IPS DF 19.7 (cell line): ENCODE results near the gene MFAP4.

Experiments used
- DNase-seq: peaks from one replicate; pipeline ENCODE4 v3.0.0-alpha.2; 2013; ENCODE audit warnings: low read depth, low spot score

MFAP4 gene

DNA sequence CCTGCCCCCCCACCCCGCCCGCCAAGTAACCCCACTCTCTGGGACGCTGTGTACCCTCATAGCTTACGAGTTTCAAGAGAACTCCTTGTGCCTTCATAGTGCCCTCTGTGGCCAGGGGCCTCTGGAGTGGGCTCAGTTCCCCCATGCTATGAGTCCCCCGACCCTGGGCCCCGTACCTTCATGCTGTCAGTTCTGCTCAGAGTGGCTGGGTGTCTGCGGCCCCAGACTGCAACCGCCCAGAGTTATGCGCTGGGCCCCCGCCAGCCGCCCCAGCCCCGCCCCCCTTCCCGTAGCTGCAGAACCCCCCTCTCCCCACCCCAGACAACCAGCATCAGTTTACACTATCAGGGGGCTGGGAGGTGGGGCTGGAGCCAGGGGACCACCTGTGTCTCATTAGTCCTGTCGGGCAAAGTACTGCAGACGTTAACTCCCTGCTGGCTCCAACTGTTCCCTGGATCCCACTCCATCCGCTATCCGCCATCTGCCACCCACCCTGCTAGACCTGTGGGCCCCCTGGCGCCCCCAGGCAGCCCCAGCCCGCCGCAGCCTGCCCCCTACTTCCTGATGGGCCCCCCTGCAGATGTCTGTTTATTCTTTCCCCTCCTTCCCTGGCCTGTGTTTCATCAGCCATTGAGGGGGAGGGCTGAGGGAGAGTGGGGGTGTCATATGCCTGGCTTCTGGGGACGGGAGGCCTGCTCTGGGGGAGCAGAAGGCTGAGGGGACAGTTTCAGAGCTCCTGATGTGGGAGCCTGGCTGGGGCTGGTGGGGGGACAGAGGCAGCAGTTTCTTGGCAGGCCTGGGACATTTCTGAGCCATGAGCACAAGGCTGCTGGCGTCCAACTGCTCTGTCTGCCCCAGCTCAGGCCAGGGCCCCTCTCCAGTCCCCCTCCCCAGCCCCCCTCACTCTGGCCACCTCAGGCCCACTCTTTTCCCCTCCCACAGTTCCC is at the start of gene MFAP4:
TSS of gene MFAP4 (minus strand) at position 217 of the 947 bp plus-strand sequence. CDS start at position 182, 35 bp downstream.
- no peak for DNase-seq

DNA sequence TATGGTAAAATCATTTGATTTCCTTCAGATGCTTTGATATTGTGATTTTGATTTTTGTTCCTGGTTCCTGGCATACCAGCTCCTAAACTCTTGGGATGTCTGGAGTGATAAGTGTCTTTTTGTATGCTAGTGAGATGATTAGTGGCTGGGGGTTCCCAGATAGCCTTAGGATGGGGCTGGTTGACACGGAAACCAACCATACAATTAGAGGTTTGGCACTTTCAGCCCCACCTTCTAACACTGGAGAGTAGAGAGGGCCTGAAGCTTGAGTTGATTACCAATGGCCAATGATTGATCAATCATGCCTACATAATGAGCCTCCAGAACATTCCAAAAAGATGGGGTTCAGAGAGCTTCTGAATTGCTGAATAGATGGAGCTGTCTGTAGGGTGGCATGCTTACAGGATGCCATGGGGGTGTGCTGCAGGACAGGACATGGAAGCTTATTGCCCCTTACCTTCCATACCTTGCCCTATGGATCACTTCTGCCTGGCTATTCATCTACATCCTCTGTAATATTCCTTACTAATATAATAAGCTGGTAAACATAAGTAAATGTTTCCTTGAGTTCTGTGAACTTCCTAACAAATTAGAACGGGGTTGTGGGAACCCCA is 46.8 kb upstream of the MFAP4 start:
- DNase-seq, result no peak

DNA sequence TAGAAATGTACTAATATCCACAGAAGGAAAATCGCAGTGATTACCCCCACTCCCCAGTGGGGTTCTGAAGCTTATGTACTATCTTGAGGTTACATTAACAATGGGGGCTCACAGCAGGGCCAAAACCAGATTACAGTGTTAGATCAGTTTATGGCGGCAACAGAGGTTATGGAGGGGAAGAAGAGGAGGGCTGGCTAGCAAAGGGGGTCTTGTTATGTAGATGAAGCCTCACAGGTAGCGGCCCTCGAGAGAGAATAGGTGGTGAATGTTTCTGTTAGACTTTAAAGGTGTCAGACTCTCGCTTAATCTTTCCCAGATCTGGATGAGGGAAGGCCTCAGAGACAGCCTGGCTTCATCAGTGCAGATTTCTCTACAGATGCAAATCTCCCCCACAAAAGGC is 46.3 kb upstream of the MFAP4 start:
- no peak for DNase-seq

GRCh38 chr17:19431691-19432090 is 44.7 kb upstream of the MFAP4 start:
- DNase-seq, result no peak

- peak; percentile 35 for DNase-seq
Observed at GRCh38 chr17:19426631-19427030, 39.6 kb upstream of the MFAP4 start.

- no peak for DNase-seq
Observed at GRCh38 chr17:19424934-19425868, 38.2 kb upstream of the MFAP4 start.

GRCh38 chr17:19421926-19422325 is 34.9 kb upstream of the MFAP4 start:
- no peak for DNase-seq

DNA sequence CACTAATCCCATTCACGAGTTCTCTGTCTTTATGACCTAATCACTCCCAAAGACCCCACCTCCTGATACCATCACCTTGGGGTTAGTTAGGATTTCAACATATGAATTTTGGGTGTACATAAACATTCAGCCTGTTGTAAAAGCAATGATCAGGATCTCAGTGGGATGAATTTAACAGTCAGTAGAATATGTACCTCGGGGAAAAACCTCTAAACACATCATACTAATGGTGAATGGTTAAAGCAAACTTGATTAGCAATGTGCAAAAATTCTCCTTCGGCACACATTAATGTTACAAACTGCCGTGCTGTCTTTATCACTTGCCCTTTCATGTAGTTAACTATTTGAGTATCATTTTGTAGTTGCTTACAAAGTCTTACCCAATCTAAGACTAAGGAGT is 34.2 kb upstream of the MFAP4 start:
- DNase-seq, result no peak

DNA sequence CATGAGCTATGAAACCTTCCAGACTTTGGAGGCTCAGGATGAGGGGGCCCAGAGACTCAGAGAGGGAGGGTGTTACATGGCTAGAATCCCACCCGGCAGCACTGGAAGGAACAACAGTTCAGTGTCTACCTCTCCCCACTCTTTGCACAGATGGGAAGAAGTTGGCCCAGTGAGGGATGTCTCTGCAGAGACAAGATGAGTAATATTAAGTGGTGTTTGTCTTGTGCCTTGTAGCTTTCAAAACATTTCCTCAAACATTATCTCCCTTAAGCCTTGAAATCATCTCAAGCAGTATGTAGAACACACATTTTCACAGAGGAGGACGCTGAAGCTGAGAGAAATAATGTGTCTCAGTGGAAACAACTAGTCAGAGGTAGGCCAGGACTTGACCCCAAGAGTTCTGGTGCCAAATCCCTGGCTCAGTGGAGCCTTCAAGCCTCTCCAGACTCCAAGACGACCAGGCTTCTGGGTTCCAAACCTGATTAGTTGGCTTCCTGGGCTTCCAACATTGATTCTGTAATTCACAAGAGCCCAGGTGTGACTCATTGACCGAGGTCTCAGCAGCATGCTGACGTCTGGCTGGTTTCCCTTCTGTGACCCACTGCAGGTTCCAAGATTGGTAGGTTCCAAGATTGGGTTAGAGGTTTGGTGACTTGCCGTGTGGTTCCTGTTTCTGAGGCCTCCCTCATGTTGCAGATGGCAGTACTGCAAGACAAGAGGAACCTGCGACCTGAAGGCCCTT is 31.4 kb upstream of the MFAP4 start:
- DNase-seq, result no peak

DNA sequence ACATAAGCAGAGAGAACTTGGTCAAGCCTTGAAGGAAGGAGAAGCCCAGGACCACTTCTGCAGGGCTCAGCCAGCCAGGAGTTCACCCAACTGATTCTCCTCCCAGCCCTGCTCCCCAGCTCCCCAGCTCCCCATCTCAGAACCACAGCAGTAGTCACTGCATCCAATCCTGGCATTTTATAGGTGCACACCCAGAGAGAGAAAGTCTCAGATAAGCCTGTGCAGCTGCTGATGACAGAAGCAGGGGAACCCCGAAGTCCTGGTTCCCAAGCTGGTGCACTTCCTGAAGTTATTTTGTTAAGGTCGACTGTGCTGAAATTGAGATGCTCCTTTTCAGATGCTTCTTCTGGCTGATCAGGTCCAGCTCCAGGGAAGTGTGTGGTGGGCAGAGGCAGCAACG is 30.6 kb upstream of the MFAP4 start:
- DNase-seq, result no peak

DNA sequence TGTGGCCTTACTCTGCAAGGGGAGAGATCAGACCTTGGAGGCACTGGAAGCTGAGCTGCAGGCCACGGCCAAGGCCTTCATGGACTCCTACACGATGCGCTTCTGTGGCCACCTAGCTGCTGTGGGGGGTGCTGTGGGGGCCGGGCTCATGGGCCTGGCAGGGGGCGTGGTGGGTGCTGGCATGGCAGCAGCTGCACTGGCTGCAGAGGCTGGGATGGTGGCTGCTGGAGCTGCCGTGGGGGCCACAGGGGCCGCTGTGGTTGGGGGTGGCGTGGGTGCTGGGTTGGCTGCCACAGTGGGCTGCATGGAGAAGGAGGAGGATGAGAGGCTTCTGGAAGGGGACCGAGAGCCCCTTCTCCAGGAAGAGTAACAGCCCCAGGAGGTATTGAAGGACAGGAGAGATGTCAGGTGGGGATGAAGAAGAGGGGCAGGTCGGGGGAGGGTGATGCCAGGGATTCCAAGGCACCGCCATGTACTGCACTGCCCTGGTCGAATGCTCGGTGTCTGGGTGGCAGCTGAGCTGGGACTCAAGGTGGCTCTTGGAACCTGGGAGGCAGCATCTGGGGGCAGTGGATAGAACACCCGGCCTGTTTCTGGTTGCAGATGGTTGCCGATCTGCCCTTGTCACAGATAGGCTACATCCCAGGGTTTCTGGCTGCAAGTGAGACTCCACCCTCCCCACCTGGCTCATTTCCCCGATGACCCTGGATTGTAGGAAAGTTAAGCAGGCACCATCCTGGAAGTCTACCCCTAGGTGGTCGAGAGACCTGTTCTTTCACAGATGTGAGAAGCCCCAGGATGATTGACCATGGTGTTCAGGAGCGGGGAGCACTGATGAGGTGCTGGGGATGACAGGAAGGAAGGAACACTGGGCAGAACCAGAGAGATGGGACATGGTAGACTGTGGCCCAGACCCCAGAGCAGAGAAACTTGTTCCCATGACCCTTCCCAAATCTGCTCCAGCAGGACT is 29.1 kb upstream of the MFAP4 start:
- DNase-seq, result no peak

GRCh38 chr17:19415311-19415710 is 28.3 kb upstream of the MFAP4 start:
- no peak for DNase-seq

- DNase-seq, result no peak
Observed at GRCh38 chr17:19414396-19415280, 27.6 kb upstream of the MFAP4 start.

- no peak for DNase-seq
Observed at GRCh38 chr17:19413761-19414160, 26.8 kb upstream of the MFAP4 start.

DNA sequence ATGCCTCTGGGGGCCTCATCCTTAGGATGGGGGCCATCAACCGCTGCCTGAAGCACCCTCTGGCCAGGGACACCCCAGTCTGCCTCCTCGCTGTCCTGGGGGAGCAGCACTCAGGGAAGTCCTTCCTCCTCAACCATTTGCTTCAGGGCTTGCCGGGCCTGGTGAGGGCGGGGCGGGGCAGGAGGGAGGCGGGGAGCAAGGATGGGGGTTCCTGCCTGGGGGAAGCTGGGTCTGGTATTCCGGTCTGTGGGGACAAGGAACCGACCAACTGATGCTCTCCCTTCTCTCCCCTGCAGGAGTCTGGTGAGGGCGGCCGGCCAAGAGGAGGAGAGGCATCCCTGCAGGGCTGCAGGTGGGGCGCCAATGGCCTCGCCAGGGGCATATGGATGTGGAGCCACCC is 26.0 kb upstream of the MFAP4 start:
- no peak for DNase-seq

GRCh38 chr17:19412510-19412909 is 25.5 kb upstream of the MFAP4 start:
- DNase-seq, result no peak

DNA sequence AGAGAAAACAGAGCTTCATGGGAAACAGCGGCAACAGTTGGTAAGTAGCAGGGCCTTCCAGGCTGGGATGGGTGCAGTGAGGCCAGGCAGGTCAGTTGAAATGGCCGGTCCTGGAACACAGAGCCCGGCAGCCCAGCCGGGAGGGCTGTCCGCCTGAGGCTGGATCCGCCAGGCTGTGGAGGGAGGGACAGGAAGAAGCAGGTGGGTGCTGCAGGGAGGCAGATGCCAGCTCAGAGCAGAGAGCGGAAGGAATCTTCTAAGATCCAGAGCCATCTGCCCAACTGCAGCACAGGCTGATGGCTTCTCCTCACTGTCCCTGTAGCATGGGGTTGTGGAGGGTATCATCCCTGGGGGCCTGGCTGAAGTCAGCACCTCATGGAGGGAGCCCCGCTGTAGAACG is 24.6 kb upstream of the MFAP4 start:
- DNase-seq, result no peak

- no peak for DNase-seq
Observed at GRCh38 chr17:19410875-19411620, 24.1 kb upstream of the MFAP4 start, which contains the start of gene RNF112. Gene RNF112, plus strand, starts transcription at chr17:19411232. Its CDS starts 177 bp downstream, at chr17:19411409.
